ENCODE data around the gene TERT.

TERT gene

GRCh38 chr5:1222621-1223277 lies 72.1 kb downstream of the TERT start:
- no peak for DNase-seq (ENCODE audit: extremely low read depth in 1 of 2, low read depth in 1 of 2)

GRCh38 chr5:1222147-1222546 lies 72.7 kb downstream of the TERT start:
- no peak for DNase-seq (ENCODE audit: extremely low read depth in 1 of 2, low read depth in 1 of 2)

GRCh38 chr5:1221721-1222120 lies 73.1 kb downstream of the TERT start:
- DNase-seq (ENCODE audit: extremely low read depth in 1 of 2, low read depth in 1 of 2): no peak

- DNase-seq (ENCODE audit: extremely low read depth in 1 of 2, low read depth in 1 of 2): no peak
These were observed 74.0 kb downstream of the TERT start for GRCh38 chr5:1220831-1221230.

DNA sequence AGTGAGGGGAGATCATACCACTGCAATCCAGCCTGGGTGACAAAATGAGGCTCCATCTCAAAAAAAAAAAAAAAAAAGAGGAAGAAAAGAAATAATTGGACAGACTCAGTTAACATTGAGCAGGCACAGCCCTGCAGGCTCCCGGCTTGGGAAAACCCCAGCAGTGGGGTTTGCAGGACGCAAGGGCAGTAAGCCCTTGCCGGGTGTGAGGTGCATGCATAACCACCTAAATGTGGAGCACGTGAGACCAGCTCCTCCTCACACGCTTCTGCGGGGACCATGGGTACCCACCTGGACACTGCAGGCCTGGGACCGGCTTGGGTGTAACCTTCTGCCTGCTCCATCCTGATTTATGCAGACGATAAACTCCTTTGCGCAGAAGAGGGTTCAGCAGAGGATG lies 74.5 kb downstream of the TERT start:
- DNase-seq (ENCODE audit: extremely low read depth in 1 of 2, low read depth in 1 of 2): no peak

- no peak for DNase-seq (ENCODE audit: extremely low read depth in 1 of 2, low read depth in 1 of 2)
These were observed 75.1 kb downstream of the TERT start for GRCh38 chr5:1219768-1220100.

GRCh38 chr5:1219098-1219767 lies 75.6 kb downstream of the TERT start:
- DNase-seq (ENCODE audit: extremely low read depth in 1 of 2, low read depth in 1 of 2): no peak

DNA sequence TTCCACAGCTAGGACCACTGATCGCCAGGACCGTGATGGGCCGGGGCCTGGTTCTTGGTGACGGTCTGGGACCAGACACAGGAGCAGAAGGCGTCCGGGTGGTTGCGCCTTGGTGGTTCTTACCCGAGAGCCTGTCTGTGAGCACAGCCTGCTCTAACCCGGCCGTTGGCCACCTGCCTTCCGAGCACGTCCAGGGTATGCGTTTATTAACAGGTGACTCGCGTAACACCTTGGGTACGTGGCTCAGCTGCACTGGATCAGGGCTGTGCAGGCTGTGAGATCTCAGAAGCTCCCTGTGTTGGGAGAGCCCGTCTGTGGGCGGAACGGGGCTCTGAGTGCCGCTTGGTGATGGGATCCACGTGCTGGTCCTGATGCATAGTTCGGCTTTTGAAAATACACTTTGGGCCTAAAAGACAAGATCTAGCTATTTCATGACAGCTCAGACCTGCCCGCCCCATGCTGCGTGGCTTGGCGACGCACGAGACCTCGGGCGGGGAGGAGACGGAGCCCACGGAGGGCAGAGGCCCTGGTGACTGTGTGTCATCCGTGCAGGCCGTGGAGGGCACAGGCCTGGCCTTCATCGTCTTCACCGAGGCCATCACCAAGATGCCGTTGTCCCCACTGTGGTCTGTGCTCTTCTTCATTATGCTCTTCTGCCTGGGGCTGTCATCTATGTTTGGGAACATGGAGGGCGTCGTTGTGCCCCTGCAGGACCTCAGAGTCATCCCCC lies 76.4 kb downstream of the TERT start:
- no peak for DNase-seq (ENCODE audit: extremely low read depth in 1 of 2, low read depth in 1 of 2)

GRCh38 chr5:1217596-1218206 lies 77.2 kb downstream of the TERT start:
- DNase-seq (ENCODE audit: extremely low read depth in 1 of 2, low read depth in 1 of 2): no peak

DNA sequence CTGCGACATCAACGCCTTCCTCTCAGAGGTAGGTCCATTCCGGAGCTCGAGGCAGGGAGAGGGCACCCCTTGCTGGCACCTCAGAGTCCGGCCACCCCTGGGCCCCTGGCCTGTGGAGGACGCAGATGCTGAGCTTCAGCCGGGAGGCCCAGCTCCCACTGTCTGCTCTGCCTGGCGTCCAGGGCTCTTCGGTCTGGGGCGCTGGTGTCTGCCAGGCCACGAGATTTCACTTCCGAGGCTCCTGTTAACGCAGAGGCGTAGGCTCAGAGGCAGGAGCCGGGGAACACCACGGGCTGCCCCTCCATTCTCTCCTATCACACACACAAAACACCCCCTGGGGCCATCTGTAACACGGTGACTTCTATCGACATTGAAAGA lies 78.0 kb downstream of the TERT start:
- no peak for DNase-seq (ENCODE audit: extremely low read depth in 1 of 2, low read depth in 1 of 2)

GRCh38 chr5:1216211-1216917 lies 78.5 kb downstream of the TERT start:
- DNase-seq (ENCODE audit: extremely low read depth in 1 of 2, low read depth in 1 of 2): no peak

DNA sequence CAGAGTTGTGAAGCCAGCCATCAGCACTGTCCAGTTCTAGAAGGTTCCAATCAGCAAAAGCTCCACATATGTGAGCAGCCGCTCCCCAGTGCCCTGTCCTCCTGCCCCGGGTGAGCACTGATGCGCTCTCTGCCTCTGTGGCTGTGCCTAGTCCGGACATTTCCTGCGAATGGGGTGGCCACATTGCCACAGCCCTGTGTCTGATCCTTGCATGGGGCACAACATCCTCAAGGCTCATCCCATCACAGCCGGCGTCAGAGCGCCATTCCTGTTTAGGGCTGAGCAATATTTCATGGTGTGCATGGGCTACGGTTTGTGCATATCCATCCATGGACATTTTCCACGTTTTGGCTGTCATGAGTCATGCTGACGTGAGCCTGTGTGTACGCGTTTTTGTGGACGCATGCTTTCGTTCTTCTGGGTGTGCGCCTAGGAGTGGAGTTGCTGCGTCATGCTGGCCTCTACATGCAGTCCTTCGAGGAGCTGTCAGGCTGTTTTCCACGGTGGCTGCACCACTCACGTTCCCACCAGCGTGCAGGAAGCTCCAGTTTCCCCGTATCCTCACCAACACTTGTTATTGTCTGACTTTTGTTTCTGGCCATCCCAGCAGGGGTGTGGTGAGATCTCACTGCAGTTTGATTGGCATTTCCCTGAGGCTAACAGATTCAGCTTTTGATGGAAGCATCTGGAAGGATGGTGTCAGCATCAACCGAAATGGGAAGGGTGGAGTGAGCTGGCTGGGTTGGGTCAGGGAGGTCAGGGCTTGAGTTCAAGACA lies 79.4 kb downstream of the TERT start:
- no peak for DNase-seq (ENCODE audit: extremely low read depth in 1 of 2, low read depth in 1 of 2)

GRCh38 chr5:1214936-1215220 lies 80.0 kb downstream of the TERT start:
- DNase-seq (ENCODE audit: extremely low read depth in 1 of 2, low read depth in 1 of 2): no peak

DNA sequence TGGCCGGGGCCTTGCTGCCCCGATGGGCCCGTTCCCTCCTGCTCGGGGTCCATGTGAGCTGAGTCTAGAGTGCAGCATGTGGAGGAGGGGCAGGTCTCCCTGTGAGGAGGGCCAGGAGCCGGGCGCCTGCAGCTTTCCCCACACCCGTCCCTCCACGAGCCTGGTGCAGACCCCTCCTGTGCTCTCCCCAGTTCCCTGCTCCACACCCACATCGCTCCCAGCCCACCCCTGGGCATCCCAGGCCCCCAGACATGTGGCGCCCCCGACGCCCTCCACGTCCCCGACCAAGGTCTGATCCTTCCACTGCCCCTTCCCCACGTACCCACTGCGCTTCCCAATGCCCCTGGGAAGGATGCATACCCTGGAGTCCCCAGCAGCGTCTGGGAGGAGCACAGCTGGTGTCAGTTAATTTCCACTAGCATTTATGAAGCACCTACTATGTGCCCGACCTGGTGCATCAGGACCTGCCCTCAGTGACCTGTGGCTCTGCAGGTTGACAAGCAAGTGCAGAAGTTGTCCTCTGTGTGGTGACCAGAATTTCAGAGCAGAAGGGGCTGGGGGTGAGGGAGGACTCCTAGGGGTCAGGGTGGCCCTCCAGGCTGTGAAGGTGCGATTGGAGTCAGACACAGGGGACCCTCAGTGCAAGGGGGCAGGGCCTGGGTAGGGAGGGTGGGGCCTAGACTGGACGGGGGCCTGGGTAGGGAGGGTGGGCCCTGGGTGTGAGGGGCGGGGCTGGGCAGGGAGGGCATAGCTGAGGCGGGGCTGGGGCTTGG lies 80.5 kb downstream of the TERT start:
- DNase-seq (ENCODE audit: extremely low read depth in 1 of 2, low read depth in 1 of 2): no peak

- no peak for DNase-seq (ENCODE audit: extremely low read depth in 1 of 2, low read depth in 1 of 2)
These were observed 81.2 kb downstream of the TERT start for GRCh38 chr5:1213508-1214162.

- no peak for DNase-seq (ENCODE audit: extremely low read depth in 1 of 2, low read depth in 1 of 2)
These were observed 82.0 kb downstream of the TERT start for GRCh38 chr5:1212881-1213280.

- DNase-seq (ENCODE audit: extremely low read depth in 1 of 2, low read depth in 1 of 2): no peak
These were observed 82.6 kb downstream of the TERT start for GRCh38 chr5:1212271-1212670.

GRCh38 chr5:1211701-1212100 lies 83.2 kb downstream of the TERT start:
- DNase-seq (ENCODE audit: extremely low read depth in 1 of 2, low read depth in 1 of 2): no peak

GRCh38 chr5:1210832-1211251 lies 84.0 kb downstream of the TERT start:
- no peak for DNase-seq (ENCODE audit: extremely low read depth in 1 of 2, low read depth in 1 of 2)
